OCI-LY7 (cell line): ENCODE measurements around the gene MAP1S. TPM values are rescaled to one million over a fixed set of nuclear protein-coding genes. Genes with fewer than 3 reads are reported as not detected.

ENCODE experiments used
- BruUV-seq: library from RNA; stranded (reverse); fragments of 400-500 nt; replicated peaks from 2 replicates; lab custom pipeline; 2021; lab: Mats Ljungman, UMichigan
- CTCF ChIA-PET: fragments of 300-600 bp; sonication (Branson Sonifier 250); formaldehyde crosslinking; loops from one replicate; lab custom pipeline; 2022; ENCODE audit warnings: antibody characterized with exemption; ENCODE audit not compliant: unreplicated experiment; lab: Charles Lee
- POLR2A ChIA-PET: fragments of 300-600 bp; sonication (Branson Sonifier 250); formaldehyde crosslinking; loops from one replicate; lab custom pipeline; 2022; ENCODE audit warnings: antibody characterized with exemption; lab: Charles Lee
- DNase-seq: peaks from one replicate; pipeline ENCODE4 v3.0.0-alpha.2; 2015; ENCODE audit warnings: low spot score
- H2AFZ ChIP-seq: fragments of 200-600 bp; sonication (generic), shearing (Covaris generic); 2 replicates; pipeline ENCODE4 v1.6.1; 2014; ENCODE audit warnings: mild to moderate bottlenecking, antibody characterized with exemption, low read length, moderate library complexity
- H3K27ac ChIP-seq: fragments of 200-600 bp; sonication (generic); 2 replicates; pipeline ENCODE4 v1.5.1; 2014; ENCODE audit warnings: mixed run types, low read depth, mild to moderate bottlenecking, moderate library complexity, low read length, inconsistent platforms; ENCODE audit not compliant: poor library complexity, severe bottlenecking
- H3K36me3 ChIP-seq: fragments of 200-600 bp; sonication (generic); 2 replicates; pipeline ENCODE4 v1.6.1; 2014; ENCODE audit warnings: mild to moderate bottlenecking, antibody characterized with exemption, low read length, moderate library complexity, mixed read lengths; ENCODE audit not compliant: insufficient read depth
- H3K4me1 ChIP-seq: fragments of 200-600 bp; sonication (generic); 2 replicates; pipeline ENCODE4 v1.5.1; 2014; ENCODE audit warnings: mild to moderate bottlenecking, low read length; ENCODE audit not compliant: insufficient read depth, poor library complexity, severe bottlenecking
- H3K4me2 ChIP-seq: fragments of 200-600 bp; sonication (generic); 2 replicates; pipeline ENCODE4 v1.6.1; 2014; ENCODE audit warnings: mild to moderate bottlenecking, low read length
- H3K4me3 ChIP-seq: fragments of 200-600 bp; sonication (generic); 2 replicates; pipeline ENCODE4 v1.5.1; 2014; ENCODE audit warnings: mild to moderate bottlenecking, low read depth, low read length; ENCODE audit not compliant: poor library complexity, severe bottlenecking
- H3K79me2 ChIP-seq: fragments of 200-600 bp; sonication (generic); 2 replicates; pipeline ENCODE4 v1.6.1; 2016; ENCODE audit warnings: low read depth, mild to moderate bottlenecking, low read length, moderate library complexity, mixed read lengths; ENCODE audit not compliant: insufficient read depth
- H3K9me2 ChIP-seq: fragments of 200-600 bp; sonication (generic); 2 replicates; pipeline ENCODE4 v1.6.1; 2016; ENCODE audit warnings: mild to moderate bottlenecking, low read length, mixed read lengths; ENCODE audit not compliant: insufficient read depth
- H3K9me3 ChIP-seq: fragments of 200-600 bp; sonication (generic); 2 replicates; pipeline ENCODE4 v1.6.1; 2014; ENCODE audit warnings: mild to moderate bottlenecking, mixed run types, low read length, mixed read lengths
- H4K20me1 ChIP-seq: fragments of 200-600 bp; sonication (generic); 2 replicates; pipeline ENCODE4 v1.6.1; 2014; ENCODE audit warnings: mild to moderate bottlenecking, antibody characterized with exemption, low read length, moderate library complexity, mixed read lengths; ENCODE audit not compliant: insufficient read depth
- EZH2phosphoT487 ChIP-seq: fragments of 200-600 bp; sonication (generic); IDR thresholded peaks from 2 replicates; pipeline ENCODE4 v1.6.1; 2018; ENCODE audit warnings: low read depth, borderline replicate concordance, mild to moderate bottlenecking, mixed run types, antibody characterized with exemption, low read length, moderate library complexity, mixed read lengths
- intact Hi-C: fragments of 100-400 bp; cut with micrococcal nuclease; formaldehyde crosslinking; loops from one replicate; pipeline ENCODE4 v1.10.0; 2022; ENCODE audit not compliant: unreplicated experiment
- total RNA-seq, 2 experiments: library from RNA; depleted of rRNA in 1 of 2; stranded (reverse); fragments of >200 nt in 1 of 2; shearing (Covaris generic) in 1 of 2; gene quantifications; 2 replicates each; pipeline ENCODE4 v1.2.3, GENCODE V29; 2014 to 2022
- TF ChIP-seq, protein P1 (sequence below): fragments of 200-600 bp; sonication (generic); conservative IDR thresholded peaks from 2 replicates; pipeline ENCODE4 v1.5.1; 2014; ENCODE audit warnings: mild to moderate bottlenecking, antibody characterized with exemption, low read length, moderate library complexity, mixed read lengths

The MAP1S gene
- total RNA-seq, 2 experiments from 2014 or later, result 31.6 to 53.1 TPM

DNA sequence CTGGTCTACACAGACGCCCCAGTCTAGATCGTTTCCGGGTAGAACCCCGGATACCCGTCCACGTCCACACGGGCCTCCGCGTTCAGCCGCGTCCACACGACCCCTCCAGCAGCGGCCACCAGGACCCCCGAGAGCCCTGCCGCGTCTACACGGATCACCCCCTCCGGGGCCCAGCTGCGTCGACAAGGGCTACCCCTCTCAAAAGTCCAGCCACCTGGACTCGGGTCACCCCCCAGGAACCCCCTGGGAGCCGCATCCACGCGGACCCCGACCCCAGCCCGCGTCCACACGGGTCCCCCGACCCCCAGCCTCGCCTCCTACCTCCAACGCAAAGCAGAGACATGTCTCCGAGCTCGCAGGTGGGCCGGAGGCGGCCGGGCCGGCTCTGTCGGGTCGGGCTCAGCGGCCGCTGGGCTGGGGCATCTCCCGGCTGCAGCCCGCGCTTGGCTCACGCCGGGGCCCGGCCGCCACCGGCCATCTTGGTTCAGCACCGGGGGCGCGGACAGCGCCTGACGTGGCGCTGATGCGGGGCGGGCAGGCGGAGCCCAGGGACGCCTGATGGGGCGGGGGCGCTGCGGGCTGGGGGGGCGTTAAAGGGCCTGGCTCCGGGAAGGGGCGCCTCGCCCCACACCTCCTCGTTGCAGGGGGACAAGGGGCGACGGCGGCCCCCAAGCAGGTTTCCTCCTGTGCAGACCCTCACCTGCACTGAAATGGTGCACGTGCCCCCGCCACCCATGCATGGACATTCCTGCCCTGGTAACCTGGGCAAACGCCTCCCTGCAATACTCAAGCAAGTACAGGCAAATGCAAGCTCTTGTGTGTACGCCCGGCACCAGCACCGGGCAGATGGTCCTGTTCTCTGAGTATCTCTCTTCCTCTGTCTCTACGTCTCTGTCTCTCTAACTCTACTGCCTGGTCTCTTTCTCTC, 31.2 kb upstream of the MAP1S start, which contains the start of gene UNC13A:
Gene UNC13A, minus strand, starts transcription at position 498 of the 928 bp plus-strand sequence. Its CDS starts 155 bp downstream, at position 343.
- no peaks in the 10 kb centered on the region for H3K4me1 ChIP-seq
- no peak for DNase-seq
- POLR2A ChIA-PET, result interaction anchor here (0.5 to 0.6 kb wide), 2 partner anchors 22 to 231 kb away, joined by 3 read pairs; no protein-coding TSS in a partner anchor
- no peaks in the 10 kb centered on the region for H4K20me1 ChIP-seq
- intact Hi-C loops, result no loop called here
- BruUV-seq, result no TSS peak
- no peak within 1 kb of the TSS for H2AFZ ChIP-seq
- CTCF ChIA-PET, result no interaction called here
- no peak for TF ChIP-seq EZH2phosphoT487
- TF ChIP-seq, protein P1, sequence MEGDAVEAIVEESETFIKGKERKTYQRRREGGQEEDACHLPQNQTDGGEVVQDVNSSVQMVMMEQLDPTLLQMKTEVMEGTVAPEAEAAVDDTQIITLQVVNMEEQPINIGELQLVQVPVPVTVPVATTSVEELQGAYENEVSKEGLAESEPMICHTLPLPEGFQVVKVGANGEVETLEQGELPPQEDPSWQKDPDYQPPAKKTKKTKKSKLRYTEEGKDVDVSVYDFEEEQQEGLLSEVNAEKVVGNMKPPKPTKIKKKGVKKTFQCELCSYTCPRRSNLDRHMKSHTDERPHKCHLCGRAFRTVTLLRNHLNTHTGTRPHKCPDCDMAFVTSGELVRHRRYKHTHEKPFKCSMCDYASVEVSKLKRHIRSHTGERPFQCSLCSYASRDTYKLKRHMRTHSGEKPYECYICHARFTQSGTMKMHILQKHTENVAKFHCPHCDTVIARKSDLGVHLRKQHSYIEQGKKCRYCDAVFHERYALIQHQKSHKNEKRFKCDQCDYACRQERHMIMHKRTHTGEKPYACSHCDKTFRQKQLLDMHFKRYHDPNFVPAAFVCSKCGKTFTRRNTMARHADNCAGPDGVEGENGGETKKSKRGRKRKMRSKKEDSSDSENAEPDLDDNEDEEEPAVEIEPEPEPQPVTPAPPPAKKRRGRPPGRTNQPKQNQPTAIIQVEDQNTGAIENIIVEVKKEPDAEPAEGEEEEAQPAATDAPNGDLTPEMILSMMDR, result no peak
- no peaks in the 10 kb centered on the region for H3K9me3 ChIP-seq
- no peak within 1 kb of the TSS for H3K4me2 ChIP-seq
- H3K36me3 ChIP-seq, result no peaks in the 10 kb centered on the region
- H3K79me2 ChIP-seq, result no peaks in the 10 kb centered on the region
- H3K27ac ChIP-seq, result no peak within 1 kb of the TSS
- H3K9me2 ChIP-seq, result no peaks in the 10 kb centered on the region
- no peak within 1 kb of the TSS for H3K4me3 ChIP-seq

DNA sequence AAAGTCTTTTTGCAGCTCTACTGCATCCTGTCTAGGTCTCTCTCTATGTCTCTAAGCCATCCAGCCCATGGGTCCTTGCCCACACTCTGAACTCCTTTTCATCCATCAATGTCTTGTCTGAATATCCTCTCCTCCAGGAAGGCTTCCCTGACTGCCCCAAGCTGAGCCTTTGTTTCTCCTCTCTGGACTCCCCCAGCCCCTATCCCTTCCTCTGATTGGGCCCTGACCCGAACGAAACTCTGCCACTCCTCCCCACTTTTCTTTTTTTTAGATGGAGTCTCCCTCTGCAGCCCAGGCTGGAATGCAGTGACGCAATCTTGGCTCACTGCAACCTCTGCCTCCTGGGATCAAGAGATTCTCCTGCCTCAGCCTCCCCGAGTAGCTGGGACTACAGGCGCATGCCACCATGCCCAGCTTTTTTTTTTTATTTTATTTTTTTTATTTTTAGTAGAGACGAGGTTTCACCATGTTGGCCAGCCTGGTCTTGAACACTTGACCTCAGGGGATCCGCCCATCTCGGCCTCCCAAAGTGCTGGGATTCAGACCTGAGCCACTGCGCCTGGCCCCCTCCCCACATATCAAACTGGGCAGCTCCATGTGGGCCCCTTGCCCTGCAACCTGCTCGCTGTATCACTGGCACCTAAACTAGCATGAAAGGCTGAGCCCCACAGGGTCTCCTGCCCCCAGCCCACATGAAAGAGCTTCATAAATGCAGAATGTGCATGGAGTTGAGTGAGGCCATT, 30.3 kb upstream of the MAP1S start:
- H4K20me1 ChIP-seq, result no peaks in the 10 kb centered on the region
- BruUV-seq, result no TSS peak
- no peak for TF ChIP-seq EZH2phosphoT487
- TF ChIP-seq, protein P1, result 0 out of 2 replicates have a peak, but pooled peaks have one; percentile 20
- H3K9me2 ChIP-seq, result no peaks in the 10 kb centered on the region
- ChIA-PET CTCF (interaction anchor here (0.6 kb wide), 1 partner anchor 110 kb away, joined by 3 read pairs; no protein-coding TSS in a partner anchor), POLR2A (interaction anchor here (0.5 to 0.7 kb wide), 2 partner anchors 65 to 230 kb away, joined by 3 read pairs; no protein-coding TSS in a partner anchor)
- H3K9me3 ChIP-seq, result no peaks in the 10 kb centered on the region
- H3K27ac ChIP-seq, result no peak overlapping the region
- DNase-seq, result no peak
- no peak overlapping the region for H3K4me3 ChIP-seq
- H2AFZ ChIP-seq, result no peak overlapping the region
- H3K79me2 ChIP-seq, result no peaks in the 10 kb centered on the region
- intact Hi-C loops, result no loop called here
- no peak overlapping the region for H3K4me2 ChIP-seq
- no peaks in the 10 kb centered on the region for H3K4me1 ChIP-seq
- H3K36me3 ChIP-seq, result no peaks in the 10 kb centered on the region
